HepG2 (cell line): ENCODE results near the gene ZNF581. TPM values are rescaled to one million over a fixed set of nuclear protein-coding genes. Genes with fewer than 3 reads are reported as not detected.

Experiments used
- CEBPG ChIP-seq: IDR thresholded peaks from 2 replicates; pipeline ENCODE4 v1.6.1; 2016
- CENPBD1 ChIP-seq: sonication (generic); formaldehyde crosslinking; IDR thresholded peaks from 2 replicates; pipeline ENCODE4 v1.8.0; 2022; ENCODE audit warnings: missing genetic modification reagents, low read depth, mild to moderate bottlenecking, borderline replicate concordance
- DBP ChIP-seq: sonication (generic); formaldehyde crosslinking; IDR thresholded peaks from 2 replicates; pipeline ENCODE4 v1.4.0; 2020; ENCODE audit warnings: missing genetic modification reagents; ENCODE audit errors: not compliant biosample characterization
- DMTF1 ChIP-seq: sonication (generic); formaldehyde crosslinking; IDR thresholded peaks from 2 replicates; pipeline ENCODE4 v1.4.0; 2020; ENCODE audit warnings: mild to moderate bottlenecking, missing genetic modification reagents
- FOXJ3 ChIP-seq: sonication (generic); formaldehyde crosslinking; IDR thresholded peaks from 2 replicates; pipeline ENCODE4 v1.4.0; 2020; ENCODE audit warnings: missing genetic modification reagents, mild to moderate bottlenecking, borderline replicate concordance
- JDP2 ChIP-seq: sonication (generic); formaldehyde crosslinking; IDR thresholded peaks from 2 replicates; pipeline ENCODE4 v1.8.1; 2022; ENCODE audit warnings: missing genetic modification reagents, borderline replicate concordance
- MXD4 ChIP-seq: IDR thresholded peaks from 2 replicates; pipeline ENCODE4 v1.6.1; 2016; ENCODE audit warnings: mild to moderate bottlenecking, missing biosample characterization, missing genetic modification reagents
- POLR2AphosphoS2 ChIP-seq: IDR thresholded peaks from 2 replicates; pipeline ENCODE4 v1.6.1; 2011; ENCODE audit warnings: low read depth, low read length, improper control_type of control experiment
- REXO4 ChIP-seq: sonication (generic); formaldehyde crosslinking; IDR thresholded peaks from 2 replicates; pipeline ENCODE4 v1.8.0; 2022; ENCODE audit warnings: missing genetic modification reagents, mild to moderate bottlenecking, borderline replicate concordance
- SALL2 ChIP-seq: sonication (generic); formaldehyde crosslinking; IDR thresholded peaks from 2 replicates; pipeline ENCODE4 v1.8.1; 2023; ENCODE audit warnings: mild to moderate bottlenecking, missing genetic modification reagents, inconsistent platforms
- SKIL ChIP-seq: sonication (generic); formaldehyde crosslinking; IDR thresholded peaks from 2 replicates; pipeline ENCODE4 v1.8.0; 2022; ENCODE audit warnings: missing genetic modification reagents, mild to moderate bottlenecking, moderate library complexity, borderline replicate concordance
- TFAP4 ChIP-seq: sonication (generic); IDR thresholded peaks from 2 replicates; pipeline ENCODE4 v1.6.1; 2016; ENCODE audit warnings: low read depth, borderline replicate concordance
- ZBTB42 ChIP-seq: sonication (generic); formaldehyde crosslinking; IDR thresholded peaks from 2 replicates; pipeline ENCODE4 v1.5.0; 2020; ENCODE audit warnings: mild to moderate bottlenecking, missing genetic modification reagents
- ZNF570 ChIP-seq: sonication (generic); formaldehyde crosslinking; IDR thresholded peaks from 2 replicates; pipeline ENCODE4 v1.4.0; 2020; ENCODE audit warnings: mild to moderate bottlenecking, missing genetic modification reagents, borderline replicate concordance
- ZNF800 ChIP-seq: sonication (generic); formaldehyde crosslinking; IDR thresholded peaks from 2 replicates; pipeline ENCODE4 v1.4.0; 2020; ENCODE audit warnings: missing genetic modification reagents
- ZXDC ChIP-seq: sonication (generic); formaldehyde crosslinking; IDR thresholded peaks from 2 replicates; pipeline ENCODE4 v1.5.0; 2020; ENCODE audit warnings: mild to moderate bottlenecking, missing genetic modification reagents
- polyA plus RNA-seq, 8 experiments: library from polyadenylated mRNA; depleted of rRNA in 3 of 8; stranded (reverse) in 7 of 8; unstranded in 1 of 8; fragments of >200 nt; fragmentation: Illumina TruSeq in 4 of 8; extraction: Trizol in 4 of 8; gene quantifications; 2 replicates each; pipeline versions ENCODE4 v1.2.1 to v1.2.3, GENCODE V29; 2011 to 2016; ENCODE audit warnings: low read depth in 4 of 8, missing spikeins in 1 of 8, mixed read lengths in 1 of 8; ENCODE audit not compliant: insufficient read depth in 1 of 8
- total RNA-seq, 5 experiments: library from RNA; depleted of rRNA; stranded (reverse); fragments of >200 nt; fragmentation: Illumina TruSeq; extraction: Trizol; gene quantifications; 2 replicates each; pipeline ENCODE4 v1.2.3, GENCODE V29; 2016; ENCODE audit warnings: low read depth in 1 of 5

Gene ZNF581
- total and polyA plus RNA-seq, 2 of the 13 experiments (the other 11 are each of a cell fraction or from before 2014, with no cell fraction given): 19.6 to 49.5 TPM

- TF ChIP-seq CENPBD1 (CRISPR knock-in tag) (no peak), REXO4 (peak; percentile 62; the same call in 1 of the 2 replicates), ZNF570 (no peak), SALL2 (CRISPR knock-in tag) (no peak; the same call in 1 of the 2 replicates), JDP2 (CRISPR knock-in tag) (no peak; the same call in 1 of the 2 replicates), ZBTB42 (CRISPR knock-in tag) (0 out of 2 replicates have a peak, but pooled peaks have one; percentile 44), FOXJ3 (CRISPR knock-in tag) (no peak), ZNF800 (CRISPR knock-in tag) (no peak), DBP (CRISPR knock-in tag) (peak; percentile 10), MXD4 (CRISPR knock-in tag) (peak; percentile 88), CEBPG (CRISPR knock-in tag) (no peak), ZXDC (peak; percentile 75; the same call in 1 of the 2 replicates), TFAP4 (no peak), POLR2AphosphoS2 (no peak), SKIL (0 out of 2 replicates have a peak, but pooled peaks have one; percentile 32), DMTF1 (CRISPR knock-in tag) (no peak)
These were observed 11.6 kb downstream of the ZNF581 start, which contains the start of gene U2AF2 (continued) for GRCh38 chr19:55654868-55655647.
